ENCODE measurements around the gene DRD3. TPM values are rescaled to one million over a fixed set of nuclear protein-coding genes. Genes with fewer than 3 reads are reported as not detected.
A peak's percentile ranks its signal among the peaks of the same experiment; 100 is the strongest.

DRD3 gene
- total RNA-seq, 1 experiment from 2014 or later, result not detected

GRCh38 chr3:114152519-114153151, 26.2 kb downstream of the DRD3 start:
- peaks cover 24% of the 10 kb centered on the region; the same call in 1 of the 2 replicates for H3K4me1 ChIP-seq (ENCODE audit: insufficient read depth, low read length)
- no peaks in the 10 kb centered on the region for H4K20me1 ChIP-seq (ENCODE audit: control insufficient read depth, insufficient read depth, insufficient read length)
- peaks cover 51 to 63% of the 10 kb centered on the region in 2 experiments for H3K4me1 Mint-ChIP-seq
- DNase-seq, result peak; percentile 93
- H3K27me3 Mint-ChIP-seq (ENCODE audit: low read depth), result peaks cover 4% of the 10 kb centered on the region; the same call in 1 of the 2 replicates
- H2BK120ac ChIP-seq (ENCODE audit: low read depth, low read length, poor library complexity, severe bottlenecking), result no peak overlapping the region
- no peak overlapping the region for H4K5ac ChIP-seq (ENCODE audit: insufficient read length, low read depth, low read length)
- H3T11ph ChIP-seq (ENCODE audit: low read length), result no peak overlapping the region
- peaks cover 2 to 4% of the 10 kb centered on the region in 2 experiments; a peak in 3 of 5 replicates for H3K9me3 Mint-ChIP-seq
- H4K91ac ChIP-seq (ENCODE audit: insufficient read length, low read depth, low read length), result no peak overlapping the region
- H3K27me3 ChIP-seq (ENCODE audit: insufficient read depth, low read length), result no peaks in the 10 kb centered on the region
- H2AK5ac ChIP-seq (ENCODE audit: insufficient read length, low read length), result no peak overlapping the region
- H3K18ac ChIP-seq (ENCODE audit: insufficient read length, low read depth, low read length), result peak overlapping the region; percentile 60
- no peak overlapping the region for H3K27ac ChIP-seq (ENCODE audit: insufficient read length, low read depth, low read length)
- H3K4ac ChIP-seq (ENCODE audit: low read depth, low read length), result no peak overlapping the region
- H3K9me3 ChIP-seq (ENCODE audit: control insufficient read depth, low read depth, low read length), result no peaks in the 10 kb centered on the region
- TF ChIP-seq CTCF (conservative IDR thresholded peaks at IDR 0.05), result peak; percentile 96
- peak overlapping the region; percentile 30 for H3K4me2 ChIP-seq (ENCODE audit: insufficient read depth, insufficient read length, low read length)
- H4K8ac ChIP-seq (replicated peaks; ENCODE audit: insufficient read length, low read depth, low read length), result no peak overlapping the region
- no peak overlapping the region for H3K14ac ChIP-seq (ENCODE audit: insufficient read depth, low read length)
- H3K79me2 ChIP-seq (ENCODE audit: insufficient read depth, low read length), result no peaks in the 10 kb centered on the region
- H3K36me3 Mint-ChIP-seq (ENCODE audit: insufficient read depth in 1 of 3, low read depth in 3 of 3), result peaks cover 0 to 4% (median 2%) of the 10 kb centered on the region in 3 experiments; a peak in 4 of 7 replicates
- no peak overlapping the region for H2BK5ac ChIP-seq (ENCODE audit: insufficient read length, low read length)
- peaks cover 4% of the 10 kb centered on the region for H3K23me2 ChIP-seq (ENCODE audit: insufficient read length, low read depth, low read length, poor library complexity, severe bottlenecking)
- no peak overlapping the region for H2BK12ac ChIP-seq (ENCODE audit: insufficient read length, low read depth, low read length)
- H3K27ac Mint-ChIP-seq, result peak overlapping the region in 1 of 3 experiments; percentile 60; a peak in 1 of 7 replicates
- no peak overlapping the region for H2BK20ac ChIP-seq (ENCODE audit: low read depth, low read length, poor library complexity, severe bottlenecking)
- no peaks in the 10 kb centered on the region for H3K79me1 ChIP-seq (ENCODE audit: insufficient read depth, low read depth, low read length, poor library complexity, severe bottlenecking)
- no CpG with 5 or more reads among the region's 35 CpGs for WGBS (ENCODE audit: extremely low coverage, insufficient read length, low lambda C conversion rate)
- no peak overlapping the region for H2AFZ ChIP-seq (ENCODE audit: low read length)
- no peak overlapping the region for H3K23ac ChIP-seq (ENCODE audit: insufficient read length, low read depth, low read length)
- no peak overlapping the region for H3K56ac ChIP-seq (ENCODE audit: insufficient read length, low read depth, low read length)
- H3K9ac ChIP-seq (ENCODE audit: extremely low read depth, insufficient read length, low read length), result peak overlapping the region; percentile 38
- no peak overlapping the region for H2BK15ac ChIP-seq (ENCODE audit: low read depth, low read length)
- H3K4me3 Mint-ChIP-seq, result peak overlapping the region; percentile 47 to 48; a peak in 3 of 5 replicates

All from H9 (cell line).